Fibroblast of the aortic adventitia (primary cell): Measurements from ENCODE around the gene THTPA. TPM values are rescaled to one million over a fixed set of nuclear protein-coding genes. Genes with fewer than 3 reads are reported as not detected.

Experiments
- DNase-seq: peaks from one replicate; pipeline ENCODE4 v3.0.0-alpha.2; 2010; ENCODE audit warnings: low read depth
- H3K4me3 ChIP-seq: 2 replicates; pipeline ENCODE4 v1.5.1; 2011; ENCODE audit warnings: low read depth, mild to moderate bottlenecking, control low read depth, low read length, moderate library complexity
- total RNA-seq: library from RNA; depleted of rRNA; stranded (reverse); fragments of >200 nt; gene quantifications from 2 replicates; pipeline ENCODE4 v1.2.3, GENCODE V29; 2012; ENCODE audit warnings: low replicate concordance
- TF ChIP-seq, protein P1 (sequence below): IDR thresholded peaks from 2 replicates; pipeline ENCODE4 v1.5.1; 2011; ENCODE audit warnings: mild to moderate bottlenecking, low read length, control low read depth, inconsistent platforms; ENCODE audit not compliant: insufficient read depth

Gene THTPA
- total RNA-seq, 1 donor = 22.3 TPM

- DNase-seq = no peak
- TF ChIP-seq, protein P1, sequence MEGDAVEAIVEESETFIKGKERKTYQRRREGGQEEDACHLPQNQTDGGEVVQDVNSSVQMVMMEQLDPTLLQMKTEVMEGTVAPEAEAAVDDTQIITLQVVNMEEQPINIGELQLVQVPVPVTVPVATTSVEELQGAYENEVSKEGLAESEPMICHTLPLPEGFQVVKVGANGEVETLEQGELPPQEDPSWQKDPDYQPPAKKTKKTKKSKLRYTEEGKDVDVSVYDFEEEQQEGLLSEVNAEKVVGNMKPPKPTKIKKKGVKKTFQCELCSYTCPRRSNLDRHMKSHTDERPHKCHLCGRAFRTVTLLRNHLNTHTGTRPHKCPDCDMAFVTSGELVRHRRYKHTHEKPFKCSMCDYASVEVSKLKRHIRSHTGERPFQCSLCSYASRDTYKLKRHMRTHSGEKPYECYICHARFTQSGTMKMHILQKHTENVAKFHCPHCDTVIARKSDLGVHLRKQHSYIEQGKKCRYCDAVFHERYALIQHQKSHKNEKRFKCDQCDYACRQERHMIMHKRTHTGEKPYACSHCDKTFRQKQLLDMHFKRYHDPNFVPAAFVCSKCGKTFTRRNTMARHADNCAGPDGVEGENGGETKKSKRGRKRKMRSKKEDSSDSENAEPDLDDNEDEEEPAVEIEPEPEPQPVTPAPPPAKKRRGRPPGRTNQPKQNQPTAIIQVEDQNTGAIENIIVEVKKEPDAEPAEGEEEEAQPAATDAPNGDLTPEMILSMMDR = peak; percentile 26
- H3K4me3 ChIP-seq = no peak overlapping the region
Observed at GRCh38 chr14:23568600-23569331, 12.7 kb downstream of the THTPA start.

DNA sequence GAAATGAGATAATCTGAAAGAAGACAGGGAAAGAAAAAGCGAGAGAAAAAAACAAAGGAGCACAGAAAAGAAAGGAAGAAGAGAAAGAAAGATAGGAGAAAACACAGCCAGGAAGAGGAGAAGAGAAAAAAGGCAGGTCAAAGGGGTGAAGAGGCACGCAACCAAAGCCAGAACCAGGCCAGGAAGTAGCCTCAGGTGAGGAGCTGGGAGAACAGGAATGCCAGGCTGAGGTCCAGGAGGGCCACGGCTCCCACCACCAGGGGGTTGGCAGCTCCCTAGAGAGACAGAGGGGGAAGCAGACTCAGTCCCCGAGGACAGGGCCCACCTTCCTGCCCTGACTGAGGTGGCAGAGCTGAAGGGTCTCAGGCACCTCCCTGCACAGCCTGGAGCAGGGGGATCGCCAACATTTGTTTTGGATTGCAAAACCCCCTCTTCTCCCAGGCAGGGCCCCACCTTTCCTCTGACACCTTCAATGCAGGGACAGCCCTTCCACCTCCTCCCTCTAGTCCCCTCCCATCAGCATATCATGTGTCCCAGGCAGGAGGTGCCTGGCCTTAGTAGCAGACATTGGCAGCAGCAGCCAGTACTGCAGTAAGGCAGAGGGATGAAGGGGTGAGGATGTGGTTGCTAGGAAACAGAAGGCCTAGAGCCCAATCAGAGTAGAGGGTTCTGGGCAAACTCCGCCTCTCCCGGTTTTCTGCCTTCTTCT is 13.5 kb downstream of the THTPA start:
- TF ChIP-seq, protein P1 = no peak
- DNase-seq = no peak
- H3K4me3 ChIP-seq = no peak overlapping the region

DNA sequence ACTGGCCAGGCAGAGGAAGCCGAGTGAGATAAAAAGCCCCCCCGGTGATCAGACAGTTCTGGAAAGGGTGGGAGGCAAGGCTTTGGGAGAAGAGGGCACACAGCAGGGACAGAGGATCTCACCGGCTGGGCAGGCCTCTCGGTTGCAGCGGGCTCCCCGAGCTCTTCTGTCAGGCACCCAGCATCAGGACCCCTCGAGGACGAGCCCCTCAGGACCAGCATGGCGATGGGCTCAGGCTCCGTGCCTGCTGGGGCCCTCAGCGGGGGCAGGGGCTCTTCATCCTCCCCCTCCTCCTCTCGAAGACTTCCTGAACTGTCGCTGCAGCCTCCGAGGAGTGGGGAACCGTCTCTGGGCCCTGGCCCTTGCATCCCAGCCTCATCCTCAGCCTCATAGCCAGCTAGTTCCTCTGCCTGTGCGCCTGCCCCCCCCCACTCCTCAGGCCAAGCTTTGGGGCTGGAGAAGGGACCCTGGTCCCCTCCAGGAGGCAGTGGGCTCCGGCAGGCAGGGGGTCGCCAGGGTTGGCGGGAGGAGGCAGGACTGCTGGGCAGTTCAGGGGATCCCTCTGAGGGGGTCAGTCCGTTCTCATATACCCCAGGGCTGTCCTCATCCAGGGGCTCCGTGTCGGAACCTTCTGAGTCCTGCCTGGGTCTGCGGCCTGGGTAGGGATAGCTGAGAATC is 14.9 kb downstream of the THTPA start:
- TF ChIP-seq, protein P1 = no peak
- no peak for DNase-seq

DNA sequence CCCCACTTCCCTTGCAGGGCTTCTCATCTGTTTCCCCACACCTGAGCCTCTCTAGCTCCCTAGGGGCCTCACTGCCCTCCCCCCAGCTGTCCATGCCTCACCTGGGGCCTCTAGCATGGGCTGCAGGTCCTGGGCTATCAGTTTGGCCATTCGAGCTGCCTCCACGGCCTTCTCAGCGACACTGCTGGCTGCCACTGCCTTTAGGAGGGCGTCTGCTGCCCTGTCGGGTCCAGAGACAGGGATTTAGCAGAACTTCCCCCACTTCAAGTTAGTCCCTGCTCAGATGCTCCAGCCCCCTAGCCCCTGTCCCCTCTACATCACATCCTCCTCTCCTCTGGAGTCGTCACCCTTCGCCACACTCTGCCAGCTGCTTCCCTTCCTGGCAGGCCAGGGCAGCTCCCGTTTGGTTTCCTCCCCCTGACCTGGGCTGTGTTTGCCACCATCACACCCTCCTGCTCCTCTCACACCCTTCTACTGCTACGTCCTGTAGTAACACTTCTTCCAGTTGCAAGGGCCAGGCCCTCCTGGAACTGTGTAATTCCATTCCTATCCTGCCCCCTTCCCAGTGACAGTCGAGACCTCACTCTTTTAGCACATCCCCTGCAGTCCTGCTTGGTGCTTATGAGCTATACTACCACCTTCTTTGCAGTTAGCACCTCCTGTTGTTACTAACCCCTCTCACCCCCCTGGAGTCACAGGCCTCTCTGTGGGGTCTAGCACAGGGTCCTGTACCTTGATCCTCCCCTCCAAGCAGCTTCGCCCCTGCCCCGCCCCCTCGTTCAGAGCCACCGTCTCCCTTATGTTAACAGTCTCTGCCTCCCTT is 15.8 kb downstream of the THTPA start:
- TF ChIP-seq, protein P1 = no peak
- no peak overlapping the region for H3K4me3 ChIP-seq
- no peak for DNase-seq

More for the DNA sequence above, 14.9 kb downstream of the THTPA start:
- no peak overlapping the region for H3K4me3 ChIP-seq

GRCh38 chr14:23572524-23572828 is 16.4 kb downstream of the THTPA start:
- TF ChIP-seq, protein P1 = no peak
- no peak for DNase-seq

GRCh38 chr14:23572836-23573235 is 16.8 kb downstream of the THTPA start:
- TF ChIP-seq, protein P1 = no peak
- H3K4me3 ChIP-seq = no peak overlapping the region
- no peak for DNase-seq

More at GRCh38 chr14:23572524-23572828, 16.4 kb downstream of the THTPA start:
- H3K4me3 ChIP-seq = no peak overlapping the region
